LNCaP clone FGC (cell line): ENCODE measurements around the gene HIGD1C.
"Not testable (repeated sequence)": the region's sequence is repeated elsewhere in the genome, so short reads cannot be mapped to it uniquely, and the experiment has no call there.

Experiments
- DNase-seq: peaks from one replicate; pipeline ENCODE4 v3.0.0-alpha.2; 2011; ENCODE audit warnings: low read depth
- H3K4me3 ChIP-seq: 2 replicates; pipeline ENCODE4 v1.5.1; 2011; ENCODE audit warnings: mild to moderate bottlenecking, low read depth, low read length, control low read depth
- TF ChIP-seq, protein P1 (sequence below): IDR thresholded peaks from 2 replicates; pipeline ENCODE4 v1.5.1; 2012; ENCODE audit warnings: mild to moderate bottlenecking; ENCODE audit not compliant: control insufficient read depth, insufficient read depth; ENCODE audit errors: extremely low read depth

Gene HIGD1C

DNA sequence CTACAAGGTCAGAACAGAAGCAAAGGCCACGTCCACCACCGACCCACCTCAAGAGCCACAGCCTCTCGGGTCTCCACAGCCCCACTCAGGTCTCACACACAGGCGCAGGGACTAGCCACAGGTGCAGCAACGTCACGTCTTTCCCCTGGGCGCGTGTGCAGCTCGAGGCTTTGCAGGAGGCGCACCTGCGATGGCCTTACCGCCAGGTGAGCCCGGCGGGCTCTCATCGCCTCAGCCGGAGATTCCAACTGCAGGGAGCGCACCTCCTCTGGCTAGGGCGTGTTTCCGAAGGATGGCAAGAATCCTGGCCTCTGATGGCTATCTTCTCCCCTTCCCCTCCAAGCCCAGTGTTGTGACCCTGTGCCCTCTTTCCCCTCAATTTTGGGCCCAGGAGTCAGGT lies at the start of gene HIGD1C:
HIGD1C (plus strand) TSS at position 35 of the 400 bp plus-strand sequence. CDS start 1,455 bp downstream, outside the sequence.
- TF ChIP-seq, protein P1, sequence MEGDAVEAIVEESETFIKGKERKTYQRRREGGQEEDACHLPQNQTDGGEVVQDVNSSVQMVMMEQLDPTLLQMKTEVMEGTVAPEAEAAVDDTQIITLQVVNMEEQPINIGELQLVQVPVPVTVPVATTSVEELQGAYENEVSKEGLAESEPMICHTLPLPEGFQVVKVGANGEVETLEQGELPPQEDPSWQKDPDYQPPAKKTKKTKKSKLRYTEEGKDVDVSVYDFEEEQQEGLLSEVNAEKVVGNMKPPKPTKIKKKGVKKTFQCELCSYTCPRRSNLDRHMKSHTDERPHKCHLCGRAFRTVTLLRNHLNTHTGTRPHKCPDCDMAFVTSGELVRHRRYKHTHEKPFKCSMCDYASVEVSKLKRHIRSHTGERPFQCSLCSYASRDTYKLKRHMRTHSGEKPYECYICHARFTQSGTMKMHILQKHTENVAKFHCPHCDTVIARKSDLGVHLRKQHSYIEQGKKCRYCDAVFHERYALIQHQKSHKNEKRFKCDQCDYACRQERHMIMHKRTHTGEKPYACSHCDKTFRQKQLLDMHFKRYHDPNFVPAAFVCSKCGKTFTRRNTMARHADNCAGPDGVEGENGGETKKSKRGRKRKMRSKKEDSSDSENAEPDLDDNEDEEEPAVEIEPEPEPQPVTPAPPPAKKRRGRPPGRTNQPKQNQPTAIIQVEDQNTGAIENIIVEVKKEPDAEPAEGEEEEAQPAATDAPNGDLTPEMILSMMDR: no peak
- no peak for DNase-seq
- no peak within 1 kb of the TSS for H3K4me3 ChIP-seq

DNA sequence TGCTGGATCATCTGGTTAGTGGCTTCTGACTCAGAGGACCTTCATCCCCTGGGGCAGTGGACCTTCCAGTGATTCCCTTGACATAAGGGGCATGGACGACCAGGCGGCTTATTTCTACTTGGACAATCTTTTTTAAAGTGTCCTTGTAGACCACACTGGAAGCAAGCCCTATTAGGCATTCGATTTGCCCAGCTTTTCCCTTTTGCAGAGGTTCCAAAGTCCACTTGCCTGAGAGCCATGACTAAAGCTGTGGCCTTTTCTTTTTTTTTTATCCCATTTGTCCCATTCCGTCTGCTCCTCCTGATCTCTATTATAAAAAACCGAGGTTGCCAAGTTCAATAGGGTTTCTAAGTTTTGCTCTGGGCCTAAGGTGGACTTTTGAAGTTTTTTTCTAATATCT lies 43.9 kb upstream of the HIGD1C start:
- not testable (repeated sequence) for DNase-seq, H3K4me3 ChIP-seq

DNA sequence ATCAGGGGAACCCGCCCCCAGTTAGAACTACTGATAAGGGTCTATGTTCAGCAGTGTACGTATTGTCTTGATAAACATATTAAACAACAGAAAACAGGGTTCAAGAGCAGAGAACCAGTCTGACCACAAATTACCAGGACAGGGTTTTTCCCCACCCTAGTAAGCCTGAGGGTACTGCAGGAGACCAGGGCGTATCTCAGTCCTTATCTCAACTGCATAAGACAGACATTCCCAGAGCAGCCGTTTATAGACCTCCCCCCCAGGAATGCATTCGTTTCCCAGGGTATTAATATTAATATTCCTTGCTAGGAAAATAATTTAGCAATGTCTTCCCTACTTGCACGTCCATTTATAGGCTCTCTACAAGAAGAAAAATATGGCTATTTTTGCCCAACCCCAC lies 40.0 kb upstream of the HIGD1C start:
- not testable (repeated sequence) for H3K4me3 ChIP-seq, DNase-seq

DNA sequence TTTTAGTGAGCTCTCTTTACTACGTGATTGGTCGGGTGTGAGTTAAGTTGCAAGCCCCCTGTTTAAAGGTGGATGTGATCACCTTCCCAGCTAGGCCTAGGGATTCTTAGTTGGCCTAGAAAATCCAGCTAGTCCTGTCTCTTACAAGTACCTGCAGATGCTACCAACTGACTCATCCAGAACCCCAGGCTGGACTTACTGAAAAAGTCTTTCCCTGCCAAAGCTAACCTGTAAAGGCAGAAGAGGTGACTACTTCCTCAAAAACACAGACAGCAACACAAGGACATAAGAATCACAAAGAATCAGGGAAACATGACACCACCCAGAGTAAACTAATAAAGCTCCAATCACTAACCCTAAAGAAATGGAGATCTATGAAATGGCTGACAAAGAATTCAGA lies 39.1 kb upstream of the HIGD1C start:
- DNase-seq: no peak
- TF ChIP-seq, protein P1: no peak
- H3K4me3 ChIP-seq: no peak overlapping the region

DNA sequence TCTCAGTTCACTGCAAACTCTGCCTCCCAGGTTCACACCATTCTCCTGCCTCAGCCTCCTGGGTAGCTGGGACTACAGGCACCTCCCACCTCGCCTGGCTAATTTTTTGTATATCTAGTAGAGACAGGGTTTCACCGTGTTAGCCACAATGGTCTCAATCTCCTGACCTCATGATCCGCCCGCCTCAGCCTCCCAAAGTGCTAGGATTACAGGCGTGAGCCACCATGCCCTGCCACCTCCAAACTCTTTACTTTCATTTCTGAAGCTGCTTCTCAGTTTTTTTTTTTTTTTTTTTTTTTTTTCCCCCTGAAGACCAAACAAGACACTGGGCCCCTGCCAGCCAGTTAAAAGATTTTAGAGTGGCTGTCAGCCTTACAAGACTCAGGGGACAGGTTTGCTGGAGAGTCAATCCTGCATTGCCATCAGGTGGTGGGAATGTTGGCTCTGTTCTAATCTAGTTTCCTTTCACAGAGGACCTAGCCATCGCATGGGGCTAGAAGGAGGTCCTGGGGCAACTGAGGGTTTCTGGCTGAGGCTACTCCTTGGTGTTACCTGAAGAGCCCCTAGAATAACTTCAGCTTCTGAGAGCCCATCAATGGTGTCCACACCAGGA lies 37.4 kb upstream of the HIGD1C start:
- TF ChIP-seq, protein P1: no peak

DNA sequence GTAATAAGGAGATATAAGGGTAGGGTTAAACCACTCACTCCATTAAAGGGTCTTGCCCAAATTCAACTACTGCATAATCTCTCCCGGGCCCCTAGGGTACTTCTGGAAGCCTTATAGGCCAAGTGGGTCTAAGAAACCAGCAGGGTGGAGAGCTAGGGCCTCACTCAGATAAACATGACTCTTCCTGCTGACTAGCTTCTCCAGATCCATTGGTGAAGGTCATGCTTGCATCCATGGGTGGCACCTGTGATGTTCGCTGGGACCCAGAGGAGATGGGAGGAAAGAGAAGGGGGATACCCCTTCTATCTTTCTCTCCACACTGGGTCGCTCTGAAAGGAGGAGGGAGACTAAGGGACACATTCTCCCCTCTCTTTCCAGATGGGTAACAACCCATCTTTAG lies 36.1 kb upstream of the HIGD1C start:
- no peak for DNase-seq
- TF ChIP-seq, protein P1: no peak
- H3K4me3 ChIP-seq: no peak overlapping the region

More for the DNA sequence above, 37.4 kb upstream of the HIGD1C start:
- H3K4me3 ChIP-seq: no peak overlapping the region
- DNase-seq: no peak

DNA sequence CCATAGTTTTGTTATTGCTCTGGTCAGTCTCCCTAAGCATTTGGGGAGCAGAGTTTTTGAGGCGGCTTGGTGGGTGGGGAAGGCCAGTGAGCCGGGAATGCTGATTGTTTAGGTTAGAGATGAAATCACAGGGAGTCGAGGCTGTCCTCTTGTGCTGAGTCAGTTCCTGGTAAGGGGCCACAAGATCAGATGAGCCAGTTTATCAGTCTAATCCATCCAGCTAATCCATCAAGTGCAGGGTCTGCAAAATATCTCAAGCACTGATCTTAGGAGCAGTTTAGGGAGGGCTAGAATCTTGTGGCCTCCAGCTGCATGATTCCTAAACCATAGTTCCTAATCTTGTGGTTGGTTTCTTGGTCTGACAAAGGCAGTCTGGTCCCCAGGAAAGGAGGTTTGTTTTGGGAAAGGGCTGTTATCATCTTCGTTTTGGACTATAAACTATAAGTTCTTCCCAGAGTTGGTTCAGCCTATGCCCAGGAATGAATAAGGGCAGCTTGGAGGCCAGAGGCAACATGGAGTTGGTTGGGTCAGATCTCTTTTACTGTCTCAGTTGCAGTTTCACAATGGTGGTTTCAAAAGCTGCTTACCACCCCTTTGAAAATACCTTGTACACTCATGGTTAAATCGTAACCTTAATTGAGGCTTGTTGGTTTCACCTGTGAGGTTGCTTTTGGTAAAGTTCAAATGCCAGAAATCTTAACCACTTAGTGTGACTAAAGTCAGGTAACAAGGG lies 33.6 kb upstream of the HIGD1C start:
- no peak overlapping the region for H3K4me3 ChIP-seq
- no peak for DNase-seq
- TF ChIP-seq, protein P1: no peak

DNA sequence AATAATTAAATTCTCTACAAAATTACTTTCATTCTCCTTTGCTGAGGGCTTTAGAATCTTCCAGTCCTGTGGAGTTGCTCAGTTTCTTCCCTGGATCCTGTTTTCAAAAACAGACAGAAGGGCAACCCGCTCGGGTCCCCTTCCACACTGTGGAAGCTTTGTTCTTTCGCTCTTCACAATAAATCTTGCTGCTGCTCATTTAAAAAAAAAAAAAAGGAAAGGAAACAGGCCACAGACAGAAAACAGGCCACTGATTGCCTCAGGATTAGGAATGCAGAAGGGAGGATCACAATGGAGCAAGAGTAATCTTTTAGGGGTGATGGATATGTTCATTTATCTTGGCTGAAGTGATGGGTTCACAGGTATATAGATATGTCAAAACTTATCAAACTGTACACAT lies 29.5 kb upstream of the HIGD1C start:
- DNase-seq: no peak
- H3K4me3 ChIP-seq: no peak overlapping the region
- TF ChIP-seq, protein P1: no peak
